Erythroblast (primary cell): ENCODE measurements around the gene MAFB.

Experiments used
- GATA1 ChIP-seq: IDR thresholded peaks from 2 replicates; pipeline ENCODE4 v1.6.1; 2011; ENCODE audit warnings: low read depth, mild to moderate bottlenecking, control low read depth, low read length, moderate library complexity
- POLR2A ChIP-seq: IDR thresholded peaks from 2 replicates; pipeline ENCODE4 v1.6.1; 2011; ENCODE audit warnings: mild to moderate bottlenecking, low read length

DNA sequence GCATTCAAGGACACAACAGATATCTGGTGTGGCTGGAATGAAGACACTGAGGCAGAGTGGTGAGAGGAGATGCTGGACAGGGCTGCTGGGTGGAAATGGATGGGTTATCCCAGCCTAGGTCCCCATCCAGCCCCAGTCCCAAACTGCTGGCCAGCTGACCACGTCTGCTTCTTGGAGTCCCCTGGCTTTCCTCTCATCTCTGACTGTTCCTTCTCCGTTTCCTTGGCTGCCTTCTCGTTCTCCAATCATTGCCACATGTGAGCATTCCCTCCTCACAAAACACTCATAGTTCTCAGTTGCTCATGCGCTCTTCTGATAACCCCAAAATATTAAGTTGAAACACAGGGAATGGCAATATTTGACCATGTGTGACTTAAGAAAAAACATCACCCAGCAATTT, 31.5 kb downstream of the MAFB start:
- TF ChIP-seq POLR2A (no peak), GATA1 (no peak)
